Neuron (in vitro differentiated cells): ENCODE measurements around the gene SLC9A3.

ENCODE experiments used
- H2AFZ ChIP-seq: one replicate; pipeline ENCODE4 v1.6.1; 2013; ENCODE audit warnings: low read depth, mild to moderate bottlenecking, inconsistent platforms, low read length, moderate library complexity
- H3K27me3 ChIP-seq: one replicate; pipeline ENCODE4 v1.6.1; 2013; ENCODE audit warnings: low read length; ENCODE audit not compliant: insufficient read depth
- H3K36me3 ChIP-seq: one replicate; pipeline ENCODE4 v1.6.1; 2013; ENCODE audit warnings: low read length; ENCODE audit not compliant: insufficient read depth
- H3K4me1 ChIP-seq: one replicate; pipeline ENCODE4 v1.6.1; 2013; ENCODE audit warnings: low read length; ENCODE audit not compliant: insufficient read depth
- H3K4me3 ChIP-seq: 2 replicates; pipeline ENCODE4 v1.5.1; 2013; ENCODE audit warnings: mild to moderate bottlenecking, low read length, moderate library complexity
- H3K9me3 ChIP-seq: one replicate; pipeline ENCODE4 v1.6.1; 2013; ENCODE audit warnings: low read length

Gene SLC9A3

DNA sequence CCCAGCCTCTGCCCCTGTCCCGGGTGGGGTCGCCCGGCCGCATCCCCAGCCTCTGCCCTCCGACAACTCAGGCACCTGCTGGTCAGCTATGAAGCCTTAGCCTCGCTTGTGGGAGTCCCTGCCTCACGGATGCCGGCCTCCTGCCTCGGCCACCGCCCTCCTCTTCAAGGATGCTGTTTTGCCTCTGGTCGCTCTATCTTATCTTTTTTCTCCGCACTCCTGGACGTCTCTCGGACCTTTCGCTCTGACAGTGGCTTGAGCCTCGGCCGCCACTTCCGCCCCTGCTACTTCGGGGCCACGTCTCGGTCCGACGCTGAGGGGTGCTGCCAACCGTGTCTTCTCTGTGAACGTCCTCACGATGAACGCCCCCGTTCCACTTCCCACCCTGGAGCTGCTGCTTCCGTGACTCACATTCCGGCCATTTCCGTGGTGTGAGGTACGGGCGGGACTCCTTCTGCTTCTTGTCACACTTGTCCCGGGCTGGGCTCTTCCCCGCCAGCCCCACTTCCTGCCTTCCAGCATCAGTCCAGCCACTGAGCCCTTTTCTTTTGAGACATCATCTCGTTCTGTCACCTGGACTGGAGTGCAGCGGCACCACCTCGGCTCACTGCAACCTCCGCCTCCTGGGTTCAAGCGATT, 26.3 kb downstream of the SLC9A3 start:
- Histone ChIP-seq H3K36me3 (no peaks in the 10 kb centered on the region), H2AFZ (no peak overlapping the region), H3K27me3 (peaks cover 41% of the 10 kb centered on the region), H3K9me3 (peaks cover 4% of the 10 kb centered on the region), H3K4me3 (no peak overlapping the region), H3K4me1 (no peaks in the 10 kb centered on the region)

DNA sequence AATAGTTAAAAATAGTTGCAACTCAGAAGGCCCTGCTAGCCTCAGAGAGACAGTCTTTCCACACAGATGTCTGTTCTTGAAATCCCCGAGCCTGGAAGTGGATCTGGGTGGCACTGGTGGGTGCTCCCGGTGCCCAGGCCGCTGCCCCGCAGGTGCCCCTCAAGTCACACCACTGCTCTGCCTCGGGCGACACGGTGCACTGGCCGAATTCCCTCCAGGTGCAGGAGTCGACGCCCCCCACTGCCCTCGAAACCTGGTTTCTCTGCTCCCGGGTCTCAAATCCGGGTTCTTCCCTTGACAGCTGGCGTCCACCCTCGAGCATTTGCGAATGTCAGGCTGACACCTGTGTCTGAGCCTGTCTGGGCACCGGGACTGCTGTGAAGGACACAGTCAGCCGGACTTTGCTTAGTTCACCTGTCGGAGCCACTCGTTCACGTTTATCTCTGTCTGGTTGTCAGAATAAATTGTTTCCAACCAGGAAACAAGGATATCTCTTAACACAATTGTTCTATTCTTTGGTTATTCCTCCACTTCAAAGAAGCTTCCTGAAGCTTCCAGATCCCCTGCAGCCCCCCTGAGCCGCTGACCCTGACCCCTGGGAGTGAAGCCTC, 27.1 kb downstream of the SLC9A3 start:
- no peak overlapping the region for H3K4me3 ChIP-seq
- H3K4me1 ChIP-seq, result no peaks in the 10 kb centered on the region
- H3K27me3 ChIP-seq, result peaks cover 41% of the 10 kb centered on the region
- no peak overlapping the region for H2AFZ ChIP-seq
- peaks cover 4% of the 10 kb centered on the region for H3K9me3 ChIP-seq
- H3K36me3 ChIP-seq, result no peaks in the 10 kb centered on the region

DNA sequence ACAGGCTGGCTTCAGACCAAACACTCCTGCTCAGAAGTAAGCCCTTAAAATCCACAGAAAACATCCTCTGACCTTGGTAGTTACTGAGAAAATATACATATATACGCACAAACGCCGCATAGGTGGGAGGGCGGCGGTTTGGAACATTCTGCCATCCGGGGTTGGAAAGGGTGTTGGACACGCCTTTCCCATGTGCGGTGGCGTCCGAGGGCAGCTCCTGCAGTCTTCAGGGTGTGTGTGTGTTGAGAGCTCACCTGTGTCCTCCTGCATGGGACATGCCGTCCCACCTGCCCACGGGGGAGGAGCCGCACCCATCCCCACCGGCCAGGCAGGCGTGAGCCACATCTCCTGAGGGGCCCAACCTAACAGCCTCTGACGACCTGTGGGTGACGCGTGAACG, 28.2 kb downstream of the SLC9A3 start:
- Histone ChIP-seq H3K36me3 (no peaks in the 10 kb centered on the region), H2AFZ (no peak overlapping the region), H3K4me3 (no peak overlapping the region), H3K4me1 (no peaks in the 10 kb centered on the region), H3K27me3 (peaks cover 41% of the 10 kb centered on the region), H3K9me3 (peaks cover 5% of the 10 kb centered on the region)

DNA sequence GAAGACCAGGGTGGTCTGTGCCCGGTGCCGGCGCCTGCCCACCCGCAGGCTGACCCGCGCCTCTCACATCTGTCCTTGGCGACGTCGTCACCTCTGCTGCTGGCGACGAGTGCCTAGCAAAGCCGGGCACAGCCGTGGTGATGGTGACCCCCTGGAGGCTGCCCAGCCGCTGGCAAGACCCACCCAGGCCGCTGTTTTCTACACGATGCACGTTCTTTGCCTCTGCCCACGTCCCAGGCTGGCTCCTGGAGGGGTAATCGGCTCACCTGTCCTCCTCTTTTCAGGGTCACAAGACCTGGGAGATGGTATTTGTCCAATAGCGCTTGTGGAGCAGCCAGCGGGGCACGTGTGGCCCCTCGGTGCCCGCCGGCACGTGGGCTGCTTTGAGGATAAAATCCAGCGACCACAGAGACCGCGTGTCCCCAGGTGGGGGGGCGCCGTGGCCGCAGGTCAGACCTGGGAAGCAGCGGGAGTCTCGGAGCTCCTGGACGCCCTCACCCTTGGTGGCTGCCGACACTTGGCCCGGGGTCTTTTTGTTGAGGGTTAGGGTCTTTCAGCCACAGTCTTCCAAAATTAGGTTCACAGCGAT, 29.5 kb downstream of the SLC9A3 start:
- no peak overlapping the region for H3K4me3 ChIP-seq
- peaks cover 43% of the 10 kb centered on the region for H3K27me3 ChIP-seq
- H3K9me3 ChIP-seq, result peaks cover 16% of the 10 kb centered on the region
- no peaks in the 10 kb centered on the region for H3K4me1 ChIP-seq
- H3K36me3 ChIP-seq, result no peaks in the 10 kb centered on the region
- H2AFZ ChIP-seq, result no peak overlapping the region

DNA sequence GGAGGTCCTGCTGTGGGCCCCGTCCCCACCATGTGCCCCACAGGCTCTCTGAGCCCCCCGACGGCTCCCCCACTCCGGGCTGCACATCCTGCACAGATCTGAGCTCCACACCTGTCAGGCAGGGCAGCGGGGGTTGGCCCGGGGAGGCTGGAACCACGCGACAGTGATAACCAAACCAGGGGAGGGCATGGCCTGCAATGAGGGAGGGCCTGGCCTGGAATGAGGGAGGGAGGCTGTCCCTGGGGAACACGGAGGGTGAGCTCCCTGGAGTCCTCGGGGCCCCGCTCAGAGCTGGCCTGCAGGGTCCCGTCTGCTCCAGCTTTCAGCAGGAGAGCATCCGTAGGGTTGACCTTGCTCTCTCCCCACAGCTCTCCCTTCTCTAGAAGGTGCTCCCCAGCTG, 30.5 kb downstream of the SLC9A3 start:
- no peak overlapping the region for H2AFZ ChIP-seq
- peaks cover 17% of the 10 kb centered on the region for H3K9me3 ChIP-seq
- H3K36me3 ChIP-seq, result no peaks in the 10 kb centered on the region
- no peaks in the 10 kb centered on the region for H3K4me1 ChIP-seq
- H3K27me3 ChIP-seq, result peaks cover 36% of the 10 kb centered on the region
- no peak overlapping the region for H3K4me3 ChIP-seq

DNA sequence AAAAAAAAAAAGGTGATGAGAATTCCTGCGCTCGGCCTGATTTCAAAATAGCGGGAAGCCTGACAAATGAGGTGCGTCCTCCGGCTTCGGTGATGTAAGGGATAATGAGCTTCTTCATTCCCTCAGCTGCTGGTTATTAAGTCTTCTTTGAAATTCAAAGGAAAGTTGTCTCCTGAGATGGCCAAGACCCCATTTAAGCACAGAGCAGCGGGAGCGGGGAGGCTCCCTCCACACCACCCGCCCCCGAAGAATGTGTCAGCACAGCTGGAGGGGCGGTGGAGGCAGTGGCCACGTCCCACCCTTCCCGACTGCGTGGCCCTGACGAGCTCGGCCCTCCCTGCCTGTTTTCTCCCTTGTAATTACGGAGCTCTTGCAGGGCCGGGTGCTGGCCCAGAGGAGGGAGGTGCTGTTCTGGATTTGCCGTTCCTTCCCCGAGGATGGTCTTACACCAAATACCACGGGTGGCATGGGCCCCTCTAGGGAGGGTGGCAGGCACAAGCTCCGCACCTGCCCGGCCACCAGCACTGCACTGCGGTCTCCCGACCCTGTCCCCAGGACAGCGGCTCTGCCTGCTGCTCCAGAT, 31.0 kb downstream of the SLC9A3 start:
- no peak overlapping the region for H2AFZ ChIP-seq
- peaks cover 32% of the 10 kb centered on the region for H3K27me3 ChIP-seq
- no peaks in the 10 kb centered on the region for H3K4me1 ChIP-seq
- H3K36me3 ChIP-seq, result no peaks in the 10 kb centered on the region
- no peak overlapping the region for H3K4me3 ChIP-seq
- peaks cover 19% of the 10 kb centered on the region for H3K9me3 ChIP-seq

DNA sequence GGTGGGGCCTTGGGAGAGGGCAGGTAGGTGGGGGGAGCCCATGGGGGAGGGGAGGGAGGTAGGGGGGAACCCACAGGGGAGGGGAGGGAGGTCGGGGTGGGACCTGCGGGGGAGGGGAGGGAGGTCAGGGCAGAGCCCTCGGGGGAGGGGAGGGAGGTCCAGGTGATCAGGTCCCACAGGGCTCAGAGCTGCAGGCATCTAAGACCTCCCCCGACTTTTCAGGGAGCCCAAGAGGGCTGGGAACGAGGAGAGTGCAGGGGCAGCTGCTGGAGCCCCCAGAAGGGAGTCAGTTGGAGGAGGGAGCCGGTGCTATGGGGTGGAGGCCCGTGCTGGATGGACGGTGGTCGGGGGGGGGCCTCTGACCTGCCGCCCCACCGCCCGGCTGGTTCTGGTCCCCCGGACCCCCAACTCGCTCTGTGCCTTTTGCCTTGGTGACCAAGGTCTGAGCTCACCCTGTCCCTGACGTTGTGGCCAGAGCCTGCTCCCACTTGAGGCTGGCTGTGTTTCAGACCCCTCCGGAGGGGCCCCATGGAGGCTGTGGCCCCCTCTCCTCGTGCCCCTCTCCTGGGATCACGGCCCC, 31.8 kb downstream of the SLC9A3 start:
- Histone ChIP-seq H3K4me1 (no peaks in the 10 kb centered on the region), H3K36me3 (no peaks in the 10 kb centered on the region), H3K4me3 (no peak overlapping the region), H3K27me3 (peaks cover 32% of the 10 kb centered on the region), H3K9me3 (peaks cover 17% of the 10 kb centered on the region), H2AFZ (no peak overlapping the region)

DNA sequence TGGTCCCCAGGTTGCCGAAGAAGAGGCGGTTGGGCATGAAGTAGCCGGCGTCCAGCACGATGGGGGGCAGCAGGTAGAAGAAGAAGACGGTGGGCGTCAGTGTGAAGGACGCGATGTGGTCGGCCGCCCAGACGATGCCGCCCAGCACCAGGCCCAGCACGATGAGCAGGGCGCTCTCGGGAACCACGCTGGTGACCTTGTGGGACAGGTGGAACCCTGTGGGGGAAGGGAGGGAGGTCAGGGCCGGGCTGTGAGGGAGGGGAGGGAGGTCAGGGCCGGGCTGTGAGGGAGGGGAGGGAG, 32.4 kb downstream of the SLC9A3 start:
- Histone ChIP-seq H3K27me3 (peaks cover 26% of the 10 kb centered on the region), H3K9me3 (peaks cover 17% of the 10 kb centered on the region), H3K4me1 (no peaks in the 10 kb centered on the region), H3K4me3 (no peak overlapping the region), H2AFZ (no peak overlapping the region), H3K36me3 (no peaks in the 10 kb centered on the region)

DNA sequence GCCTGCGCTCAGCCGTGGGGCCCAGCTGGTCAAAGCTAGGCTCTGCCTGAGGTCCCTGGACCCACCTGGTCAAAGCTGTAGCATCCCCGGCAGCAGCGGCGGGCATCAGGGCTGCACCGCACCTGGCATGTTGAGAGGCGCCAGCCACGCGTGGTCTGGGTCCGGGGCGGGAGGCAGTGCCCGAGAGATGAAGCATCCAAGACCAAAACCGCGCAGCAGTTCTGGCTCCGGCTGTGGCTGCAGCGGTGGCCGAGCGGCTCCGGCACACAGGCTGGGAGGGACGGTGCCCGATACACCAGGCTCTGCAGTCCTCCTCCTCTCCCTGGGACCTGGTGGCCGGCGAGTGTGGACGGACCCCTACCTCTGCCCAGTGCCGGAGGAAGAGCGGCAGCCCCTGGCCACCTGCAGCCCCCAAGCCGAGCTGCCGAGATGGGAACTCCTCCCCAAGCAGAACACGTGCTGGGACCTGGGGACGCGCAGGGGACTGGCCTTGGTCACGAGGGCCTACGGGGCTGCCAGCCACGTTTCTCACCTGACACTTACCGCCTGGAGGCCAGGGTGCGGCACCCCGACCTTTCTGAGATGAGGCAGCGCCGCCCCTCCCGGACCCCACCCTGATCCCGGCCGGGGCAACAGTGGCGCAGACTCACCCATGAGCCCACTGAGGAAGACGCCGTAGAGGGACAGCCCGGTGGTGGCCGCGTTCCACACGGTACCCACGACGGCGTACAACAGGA, 33.0 kb downstream of the SLC9A3 start:
- H3K27me3 ChIP-seq, result peaks cover 24% of the 10 kb centered on the region
- no peak overlapping the region for H2AFZ ChIP-seq
- no peaks in the 10 kb centered on the region for H3K36me3 ChIP-seq
- no peak overlapping the region for H3K4me3 ChIP-seq
- no peaks in the 10 kb centered on the region for H3K4me1 ChIP-seq
- peaks cover 18% of the 10 kb centered on the region for H3K9me3 ChIP-seq

DNA sequence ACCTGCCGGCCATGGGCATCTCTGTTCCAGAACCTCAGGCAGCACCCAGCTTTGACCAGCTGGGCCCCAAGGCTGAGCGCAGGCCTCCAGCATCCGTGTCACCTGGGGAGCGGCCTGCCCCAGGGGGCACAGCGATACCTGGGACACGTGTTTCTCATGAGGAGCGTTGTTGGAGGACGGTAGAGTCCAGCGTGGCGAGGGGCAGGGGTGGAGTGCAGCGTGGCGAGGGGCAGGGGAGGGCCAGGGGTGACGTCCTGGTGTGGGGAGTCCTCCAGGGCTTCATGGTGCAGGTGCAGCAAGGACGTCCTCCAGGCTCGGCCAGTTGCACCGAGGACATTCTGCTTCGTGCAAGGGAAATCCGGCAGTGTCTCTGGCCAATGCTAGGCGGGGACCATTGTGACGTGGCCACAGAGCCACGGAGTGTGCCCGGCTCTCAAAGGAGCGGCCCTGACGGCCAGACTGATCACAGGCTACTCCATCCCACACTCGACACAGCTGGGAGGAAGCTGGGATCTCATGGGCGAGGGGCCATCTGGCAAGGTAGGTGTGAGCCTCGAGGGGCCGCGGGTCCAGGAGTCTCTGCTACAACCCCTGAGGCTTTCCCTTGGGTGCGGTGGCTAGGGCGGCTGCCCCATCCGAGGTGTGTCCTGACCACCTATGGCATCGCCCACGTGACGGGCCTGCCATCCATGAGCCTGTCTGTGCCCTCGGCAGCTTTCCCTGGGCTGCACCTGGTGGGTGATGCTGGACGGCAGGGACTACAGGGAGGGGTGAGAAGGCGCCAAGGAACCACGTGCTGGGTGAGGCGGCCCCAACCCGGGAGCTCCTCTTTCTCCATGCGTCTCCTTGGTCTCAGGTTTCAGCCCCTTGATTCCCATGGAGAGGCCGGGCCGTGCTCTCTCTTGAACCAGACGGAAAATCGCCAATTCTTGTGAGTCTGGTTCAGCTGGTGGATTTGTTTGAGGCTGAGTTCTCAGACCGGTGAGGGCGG, 33.8 kb downstream of the SLC9A3 start:
- no peak overlapping the region for H2AFZ ChIP-seq
- peaks cover 18% of the 10 kb centered on the region for H3K9me3 ChIP-seq
- H3K4me3 ChIP-seq, result no peak overlapping the region
- H3K27me3 ChIP-seq, result peaks cover 19% of the 10 kb centered on the region
- H3K4me1 ChIP-seq, result no peaks in the 10 kb centered on the region
- H3K36me3 ChIP-seq, result no peaks in the 10 kb centered on the region

DNA sequence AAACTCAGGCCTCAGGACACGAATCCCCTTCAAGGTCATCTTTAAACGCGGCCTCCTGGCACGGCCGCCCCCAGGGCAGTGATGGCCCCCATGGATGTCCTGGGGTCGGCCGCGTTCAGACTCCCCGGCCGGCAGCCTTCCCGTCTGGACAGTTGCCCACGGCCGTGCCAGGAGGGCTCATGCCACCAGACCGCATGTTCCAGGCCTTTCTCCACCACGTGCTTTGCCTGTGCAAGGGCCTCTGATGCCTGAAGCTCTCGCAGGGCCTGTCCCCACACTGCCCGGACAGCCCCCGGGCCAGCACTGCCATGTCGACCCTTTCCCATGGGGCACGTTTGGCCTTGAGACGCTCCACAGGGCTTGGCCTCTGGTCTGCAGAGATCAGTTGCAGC, 34.6 kb downstream of the SLC9A3 start:
- Histone ChIP-seq H3K9me3 (peaks cover 18% of the 10 kb centered on the region), H3K27me3 (peaks cover 15% of the 10 kb centered on the region), H3K4me1 (no peaks in the 10 kb centered on the region), H2AFZ (no peak overlapping the region), H3K4me3 (no peak overlapping the region), H3K36me3 (no peaks in the 10 kb centered on the region)
